HG03060 (cell line): ENCODE results near the gene FFAR3.
"Not testable (repeated sequence)": the region's sequence is repeated elsewhere in the genome, so short reads cannot be mapped to it uniquely, and the experiment has no call there.

Experiments used
- ATAC-seq: cut with Tn5 transposase; IDR thresholded peaks from one replicate; pipeline ENCODE4 v1.9.1; 2021; ENCODE audit warnings: low read depth, moderate number of reproducible peaks; ENCODE audit not compliant: unreplicated experiment

FFAR3 gene

DNA sequence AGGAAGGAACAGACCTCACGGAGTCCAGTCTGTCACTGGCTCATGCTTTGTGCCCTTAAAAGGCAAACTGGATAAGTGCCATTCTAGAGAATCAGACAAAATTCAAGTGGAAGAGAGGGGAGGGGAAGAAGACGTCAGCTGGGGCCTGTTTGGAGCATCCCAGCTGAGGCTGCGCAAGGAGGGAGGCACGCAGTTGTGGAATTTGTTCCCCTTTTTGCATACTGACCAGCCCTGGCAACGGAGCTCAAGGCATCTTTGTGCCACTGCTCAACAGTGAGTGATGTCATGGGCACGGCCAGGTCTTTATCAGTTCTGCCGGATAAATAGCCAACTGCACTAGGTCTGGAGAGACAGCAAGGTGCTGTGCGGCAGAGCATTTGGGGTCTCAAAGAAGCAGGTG, 12.5 kb downstream of the FFAR3 start, which contains the start of gene GPR42:
Gene GPR42 (plus strand): TSS at position 347 of the 400 bp plus-strand sequence. CDS start 292 bp downstream, outside the sequence.
- no peak for ATAC-seq

DNA sequence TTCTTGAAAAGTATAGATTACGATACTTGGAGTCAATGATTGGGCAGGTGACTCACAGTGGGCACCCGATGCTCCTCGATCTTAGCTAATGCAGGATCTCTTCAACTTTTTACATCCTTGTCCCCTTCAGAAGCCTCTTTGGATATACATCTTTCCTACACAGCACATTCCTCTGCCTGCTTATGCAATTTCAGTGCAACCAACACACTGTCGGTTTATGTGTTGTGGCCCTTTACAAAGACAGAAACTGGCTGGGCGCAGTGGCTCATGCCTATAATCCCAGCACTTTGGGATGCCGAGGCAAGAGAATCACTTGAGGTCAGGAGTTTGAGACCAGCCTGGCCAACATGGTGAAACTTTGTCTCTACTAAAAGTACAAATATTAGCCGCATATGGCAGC, 15.2 kb downstream of the FFAR3 start:
- ATAC-seq: no peak

DNA sequence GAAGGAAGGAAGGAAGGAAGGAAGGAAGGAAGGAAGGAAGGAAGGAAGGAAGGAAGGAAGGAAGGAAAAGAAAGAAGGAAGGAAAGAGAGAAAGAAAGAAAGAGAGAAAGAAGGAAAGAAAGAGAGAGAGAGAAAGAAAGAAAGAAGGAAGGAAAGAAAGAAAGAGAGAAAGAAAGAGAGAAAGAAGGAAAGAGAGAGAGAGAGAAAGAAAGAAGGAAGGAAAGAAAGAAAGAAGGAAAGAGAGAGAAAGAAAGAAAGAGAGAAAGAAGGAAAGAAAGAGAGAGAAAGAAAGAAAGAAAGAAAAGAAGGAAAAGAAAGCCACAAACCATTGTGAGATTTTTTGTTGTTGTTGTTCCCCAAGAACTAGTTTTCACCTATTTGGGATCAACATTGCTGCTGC, 15.8 kb downstream of the FFAR3 start:
- not testable (repeated sequence) for ATAC-seq

DNA sequence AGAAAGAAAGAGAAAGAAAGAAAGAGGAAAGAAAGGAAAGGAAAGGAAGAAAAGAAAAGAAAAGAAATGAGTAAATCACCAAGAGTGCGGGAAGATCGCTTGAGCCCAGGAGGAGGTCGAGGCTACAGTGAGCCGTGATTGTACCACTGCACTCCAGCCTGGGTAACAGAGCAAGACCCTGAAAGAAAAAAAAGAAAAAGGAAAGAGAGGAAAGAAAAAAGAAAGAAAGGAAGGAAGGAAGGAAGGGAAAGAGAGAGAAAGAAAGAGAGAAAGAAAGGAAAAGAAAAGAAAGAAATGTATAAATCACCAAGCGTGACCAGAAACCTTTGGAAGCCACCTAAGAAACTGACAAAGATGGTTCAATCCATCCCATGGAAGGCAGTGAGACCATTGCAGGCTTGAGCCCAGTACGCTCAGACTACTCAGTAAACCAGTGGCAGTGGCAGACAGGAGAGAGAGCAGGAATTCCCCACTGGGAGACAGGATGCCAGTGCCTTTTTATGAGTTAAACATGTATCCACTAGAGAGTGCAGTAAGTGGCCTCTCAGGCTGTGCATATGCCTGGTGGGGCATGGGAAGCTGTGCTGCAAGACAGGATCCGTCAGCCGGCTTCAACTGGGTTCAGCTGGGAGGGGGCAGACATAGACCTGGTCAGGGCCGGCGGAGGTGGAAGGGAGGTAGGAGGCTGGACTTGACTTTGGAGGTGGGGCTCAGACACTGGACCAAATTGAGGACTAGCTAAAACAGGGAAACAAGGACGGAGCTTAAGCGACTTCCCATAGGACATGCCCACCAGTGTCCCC, 17.4 kb downstream of the FFAR3 start:
- ATAC-seq: no peak

DNA sequence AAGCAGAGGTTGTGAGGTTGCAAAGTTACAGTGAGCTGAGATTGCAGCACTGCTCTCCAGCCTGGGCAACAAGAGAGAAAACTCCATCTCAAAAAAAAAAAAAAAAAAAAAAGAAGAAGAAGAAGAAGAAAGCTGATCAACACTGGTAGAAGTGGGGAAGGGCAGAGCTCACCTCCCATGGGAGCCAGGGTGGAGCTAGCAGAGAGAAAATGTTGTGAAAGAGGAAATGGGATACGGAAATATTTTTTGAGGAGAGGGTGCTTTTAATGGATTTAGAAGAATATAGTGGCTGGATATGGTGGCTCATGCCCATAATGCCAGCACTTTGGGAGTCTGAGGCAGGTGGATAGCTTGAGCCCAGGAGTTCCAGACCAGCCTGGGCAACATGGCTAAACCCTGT, 19.4 kb downstream of the FFAR3 start:
- no peak for ATAC-seq

DNA sequence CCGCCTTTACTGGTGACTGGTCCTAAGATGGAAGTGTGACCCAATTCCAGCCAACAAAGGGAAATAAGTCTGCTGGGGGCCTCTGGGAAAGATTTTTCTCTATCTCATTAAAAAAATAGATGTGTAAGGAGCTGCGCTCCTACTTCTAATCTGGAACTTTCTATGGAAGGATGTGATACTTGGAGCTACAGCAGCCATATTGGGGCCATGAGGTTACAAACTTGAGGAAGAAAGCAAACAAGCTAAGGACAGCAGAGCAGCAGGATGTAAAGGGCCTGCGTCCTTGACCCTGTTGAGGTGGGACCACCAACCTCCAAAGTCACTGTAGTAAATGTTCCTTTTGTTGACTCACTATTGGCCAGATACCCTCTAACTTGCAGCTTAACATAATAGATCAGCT, 20.1 kb downstream of the FFAR3 start:
- no peak for ATAC-seq

DNA sequence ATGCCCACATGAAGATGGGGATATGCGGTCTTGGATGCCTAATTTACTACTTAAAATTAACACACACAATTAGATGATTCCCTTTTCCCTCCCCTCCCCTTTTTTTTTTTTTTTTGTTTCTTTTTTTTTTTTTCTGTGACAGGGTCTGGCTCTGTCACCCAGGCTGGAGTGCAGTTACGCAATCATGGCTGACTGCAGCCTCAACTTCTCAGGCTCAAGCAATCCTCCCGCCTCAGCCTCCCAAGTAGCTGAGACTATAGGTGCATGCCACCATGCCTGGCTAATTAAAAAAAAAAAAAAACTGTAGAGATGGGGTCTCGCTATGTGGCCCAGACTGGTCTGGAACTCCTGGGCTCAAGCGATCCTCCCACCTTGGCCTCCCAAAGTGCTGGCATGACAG, 21.3 kb downstream of the FFAR3 start:
- ATAC-seq: not testable (repeated sequence)

- ATAC-seq: no peak
These were observed 21.7 kb downstream of the FFAR3 start for GRCh38 chr19:35379992-35380391.

GRCh38 chr19:35380450-35381124, 22.3 kb downstream of the FFAR3 start:
- ATAC-seq: no peak

- ATAC-seq: no peak
These were observed 23.1 kb downstream of the FFAR3 start for GRCh38 chr19:35381318-35381717.

DNA sequence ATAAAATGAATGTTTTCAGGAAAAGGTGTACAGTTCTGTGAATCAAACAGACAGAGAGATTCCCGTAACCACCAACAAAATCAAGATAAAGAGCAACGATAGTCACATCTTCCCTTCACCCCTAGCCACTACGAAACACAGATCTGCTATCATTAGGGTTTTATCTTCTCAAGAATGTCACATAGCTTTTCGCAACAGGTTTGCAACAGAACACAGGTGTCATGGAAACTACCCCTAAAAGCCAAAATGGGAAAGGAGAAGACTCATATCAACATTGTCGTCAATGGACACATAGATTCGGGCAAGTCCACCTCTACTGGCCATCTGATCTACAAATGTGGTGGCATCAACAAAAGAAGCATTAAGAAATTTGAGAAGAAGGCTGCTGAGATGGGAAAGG, 23.7 kb downstream of the FFAR3 start:
- no peak for ATAC-seq

- no peak for ATAC-seq
These were observed 25.3 kb downstream of the FFAR3 start for GRCh38 chr19:35383536-35383935.

DNA sequence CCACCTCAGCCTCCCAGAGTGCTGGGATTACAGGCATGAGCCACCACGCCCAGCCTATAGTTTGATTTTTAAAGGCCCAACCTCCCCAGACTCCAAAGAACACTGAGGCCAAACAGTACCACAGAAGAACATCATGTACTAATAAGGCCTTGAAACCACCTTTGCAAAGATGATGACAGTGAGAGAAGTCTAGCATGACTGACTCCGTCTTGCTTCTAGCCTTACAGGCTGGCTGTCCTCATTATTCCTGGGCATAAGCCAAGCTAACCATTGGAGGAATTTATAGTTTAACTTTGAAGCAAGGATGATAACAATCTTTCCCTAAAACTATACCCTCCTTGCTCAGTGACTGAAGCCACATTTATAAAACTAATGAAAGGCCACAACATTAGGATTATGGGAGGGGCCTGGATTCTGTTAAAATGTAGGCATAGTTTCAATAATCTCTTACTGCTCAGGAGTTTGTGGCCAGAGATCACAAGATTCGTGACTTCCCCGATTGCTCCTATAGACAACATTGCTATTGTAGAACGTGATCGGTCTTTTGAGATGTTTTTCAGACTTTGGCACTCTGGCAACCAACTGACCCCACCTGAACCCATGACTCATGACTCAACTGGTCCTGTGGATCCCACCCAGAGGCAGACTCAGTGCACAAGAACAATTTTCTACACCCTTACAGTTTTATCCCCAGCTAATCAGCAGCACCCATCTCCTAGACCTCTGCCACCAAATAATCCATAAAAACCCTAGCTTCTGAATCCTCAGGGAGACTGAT, 30.2 kb downstream of the FFAR3 start:
- ATAC-seq: no peak

GRCh38 chr19:35389192-35389861, 31.1 kb downstream of the FFAR3 start:
- ATAC-seq: no peak

DNA sequence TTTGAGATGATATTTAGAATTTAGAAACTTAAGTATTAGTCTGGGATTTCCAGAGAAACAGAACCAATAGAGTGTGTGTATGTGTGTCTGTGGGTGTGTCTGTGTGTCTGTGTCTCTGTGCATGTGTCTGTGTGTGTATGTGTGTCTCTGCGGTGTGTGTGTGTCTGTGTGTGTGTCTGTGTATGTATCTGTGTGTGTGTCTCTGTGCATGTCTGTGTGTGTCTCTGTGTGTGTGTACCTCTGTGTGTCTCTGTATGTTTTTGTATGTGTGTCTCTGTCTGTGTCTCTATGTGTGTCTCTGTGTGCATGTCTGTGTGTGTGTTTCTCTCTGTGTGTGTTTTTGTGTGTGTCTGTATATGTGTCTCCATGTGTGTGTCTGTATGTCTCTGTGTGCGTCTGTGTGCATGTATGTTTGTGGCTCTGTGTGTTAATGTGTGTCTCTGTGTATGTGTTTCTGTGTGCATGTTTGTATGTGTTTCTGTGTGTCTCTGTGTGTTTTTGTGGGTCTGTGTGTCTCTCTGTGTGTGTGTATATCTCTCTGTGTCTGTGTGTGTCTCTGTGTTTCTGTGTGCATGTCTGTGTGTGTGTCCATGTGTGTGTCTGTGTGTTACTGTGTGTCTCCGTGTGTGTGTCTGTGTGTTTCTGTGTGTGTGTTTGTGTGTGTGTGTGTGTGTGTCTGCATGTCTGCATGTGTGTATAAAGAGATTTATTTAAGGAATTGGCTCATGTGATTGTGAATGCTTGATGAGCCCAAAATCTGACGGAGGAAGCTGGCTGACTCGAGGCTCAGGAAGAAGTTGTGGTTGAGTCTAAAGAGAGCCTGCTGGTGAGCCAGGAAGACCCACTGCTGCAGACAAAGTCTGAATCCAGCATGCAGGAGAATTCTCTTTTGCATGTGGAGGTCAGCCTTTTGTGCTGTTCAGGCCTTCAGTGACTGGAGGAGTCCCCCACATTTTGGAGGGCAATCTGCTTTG, 34.8 kb downstream of the FFAR3 start:
- ATAC-seq: no peak

GRCh38 chr19:35395382-35396199, 37.3 kb downstream of the FFAR3 start:
- ATAC-seq: no peak

- no peak for ATAC-seq
These were observed 38.1 kb downstream of the FFAR3 start for GRCh38 chr19:35396240-35396885.

GRCh38 chr19:35397064-35397463, 38.8 kb downstream of the FFAR3 start:
- no peak for ATAC-seq
